T47D (cell line): ENCODE measurements around the gene SLC6A4.
"Not testable (repeated sequence)": the region's sequence is repeated elsewhere in the genome, so short reads cannot be mapped to it uniquely, and the experiment has no call there.

ENCODE experiments used
- DNase-seq, 2 experiments: peaks; one replicate each; pipeline versions ENCODE4 v3.0.0 to v3.0.0-alpha.2; 2011 to 2012; ENCODE audit warnings: low read depth in 1 of 2, low spot score in 1 of 2
- JUND ChIP-seq: IDR thresholded peaks from 2 replicates; pipeline ENCODE4 v1.6.1; 2012; ENCODE audit warnings: low read depth
- in situ Hi-C: cut with HindIII; loops from 2 replicates; pipeline ENCODE4 v1.10.0; 2016; ENCODE audit warnings: low sequenced_read_pairs, low pct_unique_long_range_greater_than_20kb

SLC6A4 gene

DNA sequence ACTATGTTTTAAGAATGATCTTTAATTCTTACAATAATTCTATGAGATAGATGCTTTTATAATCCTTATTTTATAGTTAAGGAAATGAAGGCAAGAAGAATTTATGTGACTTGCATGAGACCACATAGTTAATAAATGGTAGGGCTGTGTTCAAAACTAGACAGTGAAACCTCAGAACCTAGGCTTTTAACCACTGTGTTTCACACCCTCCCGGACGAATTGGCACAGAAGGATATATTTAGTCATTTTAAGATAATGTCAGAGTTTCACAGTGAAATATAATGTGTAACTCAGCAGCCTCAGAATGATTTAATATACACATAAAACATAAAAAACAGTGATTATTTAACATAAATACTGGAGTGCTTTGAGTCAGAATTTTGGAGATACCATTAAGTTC, 61.8 kb downstream of the SLC6A4 start:
- TF ChIP-seq JUND = no peak
- in situ Hi-C loops = no loop called here
- DNase-seq = no peak

DNA sequence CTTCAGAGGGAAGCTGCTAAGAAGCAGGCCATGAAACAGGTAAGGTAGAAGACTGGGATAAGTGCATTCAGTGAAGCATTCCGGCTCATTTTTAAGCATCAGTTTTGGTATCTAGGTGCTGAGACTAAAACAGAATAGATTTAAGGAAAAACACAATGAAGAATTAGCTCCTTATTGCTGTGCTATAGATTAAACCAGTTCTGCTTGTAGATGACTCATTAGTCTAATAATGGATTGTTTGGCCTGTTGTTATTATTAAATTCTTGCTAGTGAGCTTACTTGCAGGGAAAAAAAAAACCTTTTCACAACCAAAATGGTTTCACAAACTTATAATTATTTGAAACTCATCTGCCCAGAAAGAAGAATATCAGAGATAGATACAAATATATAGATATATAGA, 62.9 kb downstream of the SLC6A4 start:
- in situ Hi-C loops = no loop called here
- TF ChIP-seq JUND = no peak
- DNase-seq = no peak

- TF ChIP-seq JUND = no peak
- DNase-seq = no peak
- in situ Hi-C loops = no loop called here
These were observed 65.0 kb downstream of the SLC6A4 start for GRCh38 chr17:30170415-30170987.

GRCh38 chr17:30165960-30166359, 69.5 kb downstream of the SLC6A4 start:
- no peak for DNase-seq
- no peak for TF ChIP-seq JUND
- in situ Hi-C loops = no loop called here

- DNase-seq = no peak
- no peak for TF ChIP-seq JUND
- in situ Hi-C loops = no loop called here
These were observed 70.3 kb downstream of the SLC6A4 start for GRCh38 chr17:30165147-30165546.

DNA sequence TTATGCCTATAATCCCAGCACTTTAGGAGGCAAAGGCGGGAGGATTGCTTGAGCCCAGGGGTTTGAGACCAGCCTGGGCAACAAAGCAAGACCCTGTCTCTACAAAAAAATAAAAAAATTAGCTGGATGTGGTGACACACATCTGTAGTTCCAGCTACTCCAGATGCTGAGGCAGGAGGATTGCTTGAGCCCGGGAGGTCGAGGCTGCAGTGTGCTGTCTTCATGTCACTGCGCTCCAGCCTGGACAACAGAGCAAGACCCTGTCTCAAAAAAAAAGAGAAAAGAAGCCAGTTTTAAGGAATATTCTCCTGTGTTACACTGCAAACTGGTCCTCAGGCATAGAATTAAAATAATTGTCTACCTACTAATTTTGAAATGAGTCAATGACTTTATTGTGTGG, 71.0 kb downstream of the SLC6A4 start:
- DNase-seq = no peak
- no peak for TF ChIP-seq JUND
- in situ Hi-C loops = no loop called here

GRCh38 chr17:30161601-30162000, 73.9 kb downstream of the SLC6A4 start:
- in situ Hi-C loops = no loop called here
- no peak for DNase-seq
- TF ChIP-seq JUND = no peak

DNA sequence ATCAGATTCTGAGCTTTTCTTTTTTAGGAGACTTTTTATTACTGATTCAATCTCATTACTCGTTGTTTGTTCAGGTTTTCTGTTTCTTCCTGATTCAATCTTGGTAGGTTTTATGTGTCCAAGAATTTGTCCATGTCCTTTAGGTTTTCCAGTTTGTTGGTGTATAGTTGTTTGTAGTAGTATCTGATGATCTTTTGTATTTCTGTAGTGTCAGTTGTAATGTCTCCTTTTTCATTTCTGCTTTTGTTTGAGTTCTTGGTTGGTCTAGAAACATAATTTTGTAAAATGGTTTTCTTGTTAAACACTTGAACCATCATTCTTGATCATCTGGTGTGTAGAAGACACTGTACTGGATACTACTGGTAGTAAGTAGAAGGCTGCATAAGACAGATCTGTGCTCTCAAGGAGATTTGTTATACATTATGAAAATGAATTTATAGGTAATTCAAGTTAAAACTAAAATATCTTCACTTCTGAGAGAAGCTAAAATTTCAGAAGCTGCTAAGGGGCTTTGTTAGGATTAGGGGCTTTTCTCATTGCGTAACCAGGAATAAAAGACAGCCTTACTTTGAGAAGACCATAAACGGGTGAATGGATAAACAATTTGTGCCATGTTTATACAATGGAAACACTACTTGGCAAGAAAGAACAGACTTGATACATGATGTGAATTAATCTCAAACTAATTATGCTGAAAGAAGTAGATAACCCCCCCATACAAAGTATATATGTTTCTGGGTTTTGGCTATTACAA, 74.9 kb downstream of the SLC6A4 start:
- peak in 1 of 2 experiments; percentile 48 for DNase-seq
- in situ Hi-C loops = no loop called here
- no peak for TF ChIP-seq JUND

DNA sequence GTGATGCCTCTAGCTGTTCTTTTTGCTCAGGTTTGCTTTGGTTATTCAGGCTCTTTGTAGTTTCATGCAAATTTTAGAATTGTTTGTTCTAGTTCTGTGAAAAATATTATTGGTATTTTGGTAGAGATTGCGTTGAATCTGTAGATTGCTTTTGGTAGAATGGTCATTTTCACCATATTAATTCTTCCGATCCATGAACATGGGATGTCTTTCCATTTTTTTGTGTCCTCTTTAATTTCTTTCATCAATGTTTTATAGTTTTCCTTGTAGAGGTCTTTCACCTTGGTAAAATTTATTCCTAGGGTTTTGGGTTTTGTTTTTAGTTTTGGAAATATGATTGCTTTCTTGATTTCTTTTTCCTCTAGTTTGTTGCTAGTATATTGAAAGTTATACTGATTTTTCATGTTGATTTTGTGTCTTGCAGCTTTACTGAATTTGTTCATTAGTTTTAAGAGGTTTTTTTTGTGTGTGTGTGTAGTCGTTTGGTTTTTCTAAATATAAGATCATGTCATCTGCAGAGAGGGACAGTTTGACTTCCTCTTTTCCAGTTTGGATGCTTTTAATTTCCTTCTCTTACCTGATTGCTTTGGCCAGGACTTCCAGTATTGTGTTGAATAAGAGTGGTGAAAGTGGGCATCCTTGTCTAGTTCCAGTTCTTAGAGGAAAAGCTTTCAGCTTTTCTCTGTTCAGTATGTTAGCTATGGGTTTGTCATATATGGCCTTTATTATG, 76.4 kb downstream of the SLC6A4 start:
- TF ChIP-seq JUND = no peak
- no peak for DNase-seq
- in situ Hi-C loops = no loop called here

- no peak for DNase-seq
- no peak for TF ChIP-seq JUND
- in situ Hi-C loops = no loop called here
These were observed 80.1 kb downstream of the SLC6A4 start for GRCh38 chr17:30155389-30155788.

- TF ChIP-seq JUND = no peak
- in situ Hi-C loops = no loop called here
- no peak for DNase-seq
These were observed 82.0 kb downstream of the SLC6A4 start for GRCh38 chr17:30153463-30153862.

- DNase-seq = no peak
- in situ Hi-C loops = no loop called here
- TF ChIP-seq JUND = no peak
These were observed 84.0 kb downstream of the SLC6A4 start for GRCh38 chr17:30151471-30151870.

- no peak for TF ChIP-seq JUND
- in situ Hi-C loops = no loop called here
- peak in 1 of 2 experiments; percentile 39 for DNase-seq
These were observed 87.1 kb downstream of the SLC6A4 start for GRCh38 chr17:30148376-30148775.

DNA sequence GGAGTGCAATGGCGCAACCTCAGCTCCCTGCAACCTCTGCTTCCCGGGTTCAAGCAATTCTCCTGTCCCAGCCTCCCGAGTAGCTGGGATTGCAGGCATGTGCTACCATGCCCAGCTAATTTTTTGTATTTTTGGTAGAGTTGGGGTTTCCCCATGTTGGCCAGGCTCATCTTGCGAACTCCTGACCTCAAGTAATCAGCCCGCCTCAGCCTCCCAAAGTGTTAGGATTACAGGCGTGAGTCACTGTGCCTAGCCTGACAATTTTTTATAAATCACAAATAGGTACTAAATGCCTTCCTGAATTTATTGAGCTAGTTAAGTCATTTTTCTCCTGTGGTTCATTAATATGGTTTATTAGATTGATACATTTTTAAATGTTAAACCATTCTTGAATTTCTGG, 87.6 kb downstream of the SLC6A4 start:
- in situ Hi-C loops, DNase-seq: not testable (repeated sequence)
